Limb (tissue), 2 donors: ENCODE data around the gene SPATA13.

ENCODE experiments used
- DNase-seq, 2 donors: peaks; one replicate each; pipeline ENCODE4 v3.0.0-alpha.2; 2016; ENCODE audit errors: extremely low spot score in 2 of 2

Gene SPATA13

DNA sequence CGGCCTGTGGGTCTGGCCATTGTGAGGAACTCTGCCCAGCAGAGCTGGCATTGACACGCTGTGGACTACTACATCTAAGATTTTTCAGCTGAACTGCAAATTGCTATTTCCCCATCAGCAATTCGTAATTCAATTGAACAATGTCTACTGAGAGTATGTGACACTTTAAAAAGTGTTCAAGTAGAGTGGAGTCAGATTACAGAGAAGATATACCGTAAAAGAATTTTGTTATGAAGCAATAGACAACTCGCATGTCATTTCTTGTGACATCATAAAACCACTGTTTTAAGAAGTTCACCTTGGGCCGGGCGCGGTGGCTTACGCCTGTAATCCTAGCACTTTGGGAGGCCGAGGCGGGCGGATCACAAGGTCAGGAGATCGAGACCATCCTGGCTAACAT, 116.3 kb downstream of the SPATA13 start:
- no peak for DNase-seq

DNA sequence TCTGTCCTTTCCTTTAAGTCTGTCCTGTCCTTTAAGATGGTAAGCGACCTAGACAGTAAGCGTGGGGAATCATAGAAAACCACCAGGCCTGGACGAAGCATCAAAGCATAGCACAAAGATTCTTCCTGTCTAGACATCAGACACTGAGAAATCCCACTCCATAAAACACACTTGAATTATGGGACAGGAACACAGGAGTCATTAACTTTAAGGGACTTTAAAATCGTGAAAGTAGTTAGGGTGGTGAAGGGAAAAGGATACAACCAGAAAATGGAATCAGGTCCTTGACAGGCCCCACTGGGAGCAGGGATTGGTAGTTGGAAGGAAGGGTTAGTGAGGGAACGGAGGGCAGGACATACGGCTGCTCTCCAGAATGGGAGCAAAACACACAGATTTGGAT, 117.2 kb downstream of the SPATA13 start:
- DNase-seq = no peak

DNA sequence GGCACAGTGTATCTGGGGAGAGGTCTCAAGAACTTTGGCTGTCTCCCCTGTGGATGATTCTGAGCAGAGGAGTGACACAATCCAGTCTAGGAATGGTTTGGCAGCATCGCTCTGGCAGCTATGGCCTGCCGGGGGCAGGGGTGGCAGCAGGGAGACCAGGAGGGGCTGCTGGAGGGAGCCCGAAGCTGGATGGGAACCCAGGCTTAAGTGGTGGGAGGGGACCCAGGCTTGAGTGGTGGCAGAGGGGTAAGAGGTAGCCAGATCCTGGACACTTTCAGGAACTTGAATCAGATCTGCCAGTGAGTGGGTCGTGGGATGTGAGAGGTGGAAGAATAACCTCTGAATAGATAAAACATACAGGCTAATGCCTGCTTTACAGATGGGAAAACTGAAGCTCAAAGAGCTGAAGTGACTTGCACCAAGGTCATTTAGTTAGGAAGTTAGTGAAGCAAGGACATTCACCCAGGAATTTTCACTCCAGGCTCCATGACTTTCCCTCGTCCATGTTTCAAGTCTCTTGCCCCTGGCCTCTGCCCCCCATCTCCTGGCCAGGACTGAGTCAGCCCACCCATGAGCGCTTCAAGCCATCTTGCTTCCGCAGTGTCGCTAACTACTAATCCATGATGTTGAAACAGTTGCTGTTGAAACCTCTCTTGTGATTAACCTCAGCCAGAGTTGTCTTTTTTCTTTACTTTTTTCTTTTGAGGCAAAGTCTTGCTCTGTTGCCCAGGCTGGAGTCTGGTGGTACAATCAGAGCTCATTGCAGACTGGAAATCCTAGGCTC, 119.0 kb downstream of the SPATA13 start:
- no peak for DNase-seq

DNA sequence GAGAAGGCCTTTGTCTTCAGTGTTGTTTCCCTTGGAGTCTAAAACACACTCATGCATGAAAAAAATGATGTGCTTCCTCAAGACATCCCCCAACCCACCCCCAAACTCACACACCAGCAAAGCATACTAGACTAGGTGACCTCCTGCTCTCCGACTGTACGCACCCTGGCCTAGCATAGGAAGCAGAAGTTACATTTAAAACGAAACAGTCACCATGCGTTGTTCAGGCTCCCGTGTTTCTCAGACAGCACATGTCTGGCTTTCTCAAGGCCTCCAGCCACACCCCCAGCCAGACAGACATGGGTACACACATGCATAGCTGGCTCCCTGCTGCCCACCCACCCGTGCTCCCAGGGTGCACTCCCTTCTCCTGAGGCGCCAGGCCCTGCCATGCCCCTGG, 120.2 kb downstream of the SPATA13 start:
- no peak for DNase-seq

DNA sequence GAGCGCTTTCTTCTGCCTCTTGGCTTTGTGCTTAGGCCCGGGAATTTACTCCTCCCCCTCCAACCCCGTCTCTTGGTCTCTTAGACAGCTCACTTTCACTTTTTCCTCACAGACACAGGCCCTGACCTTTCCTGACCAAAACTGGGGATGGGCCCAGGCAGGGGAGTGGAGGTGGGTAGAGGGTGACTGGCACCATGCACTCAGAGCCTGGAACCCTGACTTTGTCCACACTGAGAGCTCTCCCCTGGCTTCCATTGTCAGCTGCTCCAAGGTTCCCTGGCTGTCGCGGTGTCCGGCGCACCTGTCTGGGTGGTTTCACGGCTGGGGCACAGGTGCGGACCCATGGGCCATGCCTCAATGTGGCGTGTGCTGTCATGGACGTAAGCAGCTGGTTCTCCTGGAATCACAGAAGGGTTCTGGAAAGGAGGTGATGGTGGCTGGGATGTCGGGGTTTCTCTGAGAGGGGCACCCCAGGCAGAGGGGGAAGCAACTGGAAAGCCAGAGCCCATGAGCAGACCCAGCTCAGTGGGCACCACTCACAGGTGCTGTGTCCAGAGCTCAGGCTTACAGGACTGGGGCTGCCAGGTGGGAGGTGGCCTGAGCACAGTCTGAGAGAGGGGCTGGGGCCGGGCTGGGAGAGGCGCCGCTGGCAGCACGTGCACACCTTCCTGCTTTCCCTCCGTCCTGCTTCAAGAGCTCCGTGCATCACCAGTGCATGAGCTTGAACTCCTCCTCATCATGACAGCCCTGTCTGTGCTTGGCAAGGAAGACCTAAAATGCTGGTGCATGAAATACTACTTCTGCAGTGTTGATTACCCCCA, 120.9 kb downstream of the SPATA13 start:
- no peak for DNase-seq

DNA sequence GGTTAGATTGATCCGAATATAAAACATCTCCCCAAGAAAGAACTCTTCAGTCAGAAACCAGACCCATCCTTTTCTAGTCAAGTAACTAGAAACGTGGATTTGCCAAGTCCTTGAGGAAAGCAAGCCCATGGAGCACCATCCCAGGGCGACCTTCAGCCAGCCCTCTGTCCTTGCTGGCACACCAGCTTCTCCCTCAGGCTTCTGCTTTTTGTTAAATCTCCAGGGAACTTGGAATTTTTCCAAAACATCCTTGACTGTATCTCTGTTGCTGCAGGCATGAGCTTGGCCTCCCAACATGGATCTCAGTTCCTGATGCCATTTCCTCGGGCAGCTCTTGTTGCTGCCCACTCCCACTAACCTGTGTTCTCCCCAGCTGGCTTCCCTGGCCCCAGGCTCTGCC, 121.7 kb downstream of the SPATA13 start:
- DNase-seq = no peak

DNA sequence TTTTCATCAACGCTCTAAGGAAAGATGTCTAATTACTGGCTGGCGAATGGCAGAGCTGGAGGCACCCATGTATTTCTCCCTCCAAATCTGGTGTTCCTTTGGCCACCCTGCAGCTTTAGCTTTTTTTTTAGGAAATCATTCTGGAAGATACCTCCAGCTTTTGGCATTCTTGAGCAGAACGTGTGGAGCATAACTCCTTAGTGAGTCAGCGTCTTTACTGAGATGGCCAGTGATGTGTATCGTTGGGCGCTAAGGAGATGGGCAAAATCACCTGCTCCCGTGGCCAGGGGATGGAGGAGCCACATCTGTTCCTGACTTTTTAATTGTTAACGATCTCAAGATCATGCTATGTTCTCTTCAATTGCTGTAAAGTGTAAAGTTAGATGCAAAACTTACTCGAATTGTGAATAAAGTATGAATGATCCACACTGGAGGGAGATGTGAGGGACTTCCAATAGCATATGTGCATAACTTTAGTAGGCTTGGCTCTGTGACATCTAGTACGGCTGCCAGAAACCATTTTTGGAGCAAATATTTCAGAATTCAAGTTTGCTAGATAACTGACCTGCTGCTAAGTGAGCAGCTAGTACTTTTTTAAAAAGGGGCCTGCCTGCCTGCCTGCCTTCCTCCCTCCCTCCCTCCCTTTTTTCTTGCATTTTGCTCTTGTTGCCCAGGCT, 124.5 kb downstream of the SPATA13 start:
- DNase-seq = no peak

DNA sequence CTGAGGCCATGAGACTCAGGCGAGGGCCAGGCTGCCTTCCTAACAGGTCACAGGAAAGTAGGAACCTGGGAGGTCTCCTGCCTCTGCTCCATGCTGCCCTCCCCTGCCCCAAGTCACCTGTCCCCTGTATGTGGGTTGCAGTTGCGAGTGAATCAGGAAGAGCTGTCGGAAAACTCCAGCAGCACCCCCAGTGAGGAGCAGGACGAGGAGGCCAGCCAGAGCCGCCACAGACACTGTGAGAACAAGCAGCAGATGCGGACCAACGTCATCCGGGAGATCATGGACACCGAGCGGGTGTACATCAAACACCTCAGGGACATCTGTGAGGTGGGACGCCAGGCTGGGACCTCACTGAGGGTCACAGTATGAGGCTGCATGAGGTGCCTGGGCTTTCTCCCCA, 126.1 kb downstream of the SPATA13 start:
- DNase-seq = no peak

DNA sequence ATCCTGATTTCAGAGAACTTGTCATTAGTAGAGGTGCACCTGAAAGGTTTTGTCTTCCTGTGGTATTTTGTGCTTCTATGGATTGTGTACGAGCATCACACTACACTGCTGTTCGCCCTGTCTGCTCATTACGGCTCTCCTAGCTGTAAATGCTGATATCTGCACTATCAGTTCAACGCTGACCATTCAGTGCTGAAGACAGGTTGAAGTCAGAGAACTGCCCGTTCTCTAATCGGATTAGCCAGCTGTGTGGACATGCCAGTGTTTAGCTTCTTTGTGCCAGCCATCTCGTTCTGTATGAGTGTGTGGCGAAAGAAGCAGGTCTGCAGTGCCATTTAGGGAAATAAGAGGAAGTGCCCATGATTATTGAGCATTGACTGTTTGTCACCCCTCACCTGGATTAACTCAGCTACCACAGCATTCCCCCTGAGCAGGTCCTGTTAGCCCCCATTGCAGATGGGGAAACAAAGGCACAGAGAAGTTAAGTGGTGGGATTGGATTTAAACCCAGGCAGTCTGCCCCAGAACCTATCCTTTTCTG, 127.3 kb downstream of the SPATA13 start:
- DNase-seq = no peak

DNA sequence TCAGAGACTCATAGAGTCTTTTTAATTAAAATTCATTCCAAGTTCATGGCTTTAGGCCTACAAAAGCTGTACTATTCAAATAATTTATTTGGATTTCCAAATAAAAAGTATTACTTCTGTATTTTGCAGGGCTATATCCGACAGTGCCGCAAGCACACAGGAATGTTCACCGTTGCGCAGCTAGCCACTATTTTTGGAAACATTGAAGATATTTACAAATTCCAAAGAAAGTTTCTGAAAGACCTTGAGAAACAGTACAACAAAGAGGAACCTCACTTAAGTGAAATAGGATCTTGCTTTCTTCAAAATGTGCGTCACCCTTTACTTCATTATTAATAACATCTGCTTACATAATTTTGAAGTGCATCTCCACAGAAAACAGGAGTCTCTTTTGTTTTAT, 128.3 kb downstream of the SPATA13 start:
- no peak for DNase-seq

DNA sequence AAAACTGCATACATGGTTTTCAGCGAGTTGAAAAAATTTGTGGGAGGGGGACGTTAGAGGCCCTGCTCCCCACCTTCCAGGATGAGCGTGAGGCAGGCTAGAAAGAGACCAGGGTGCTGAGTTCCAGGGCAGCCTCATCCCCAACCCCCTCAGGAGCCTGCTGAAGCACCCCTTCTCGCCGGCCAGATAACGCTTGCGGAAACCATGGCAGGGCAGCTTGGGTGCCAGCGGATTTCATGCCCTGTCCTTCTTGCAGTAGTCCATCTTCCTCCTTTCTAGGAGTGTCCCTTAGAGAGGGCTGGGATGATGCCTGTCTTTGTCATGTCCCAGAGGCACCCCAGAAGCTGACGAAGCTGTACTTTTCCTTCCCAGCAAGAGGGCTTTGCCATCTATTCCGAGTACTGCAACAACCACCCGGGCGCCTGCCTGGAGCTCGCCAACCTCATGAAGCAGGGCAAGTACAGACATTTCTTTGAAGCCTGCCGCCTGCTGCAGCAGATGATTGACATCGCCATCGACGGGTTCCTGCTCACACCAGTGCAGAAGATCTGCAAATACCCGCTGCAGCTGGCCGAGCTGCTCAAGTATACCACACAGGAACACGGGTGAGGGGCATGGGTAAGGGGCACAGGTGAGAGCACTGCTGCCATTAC, 129.9 kb downstream of the SPATA13 start:
- no peak for DNase-seq

DNA sequence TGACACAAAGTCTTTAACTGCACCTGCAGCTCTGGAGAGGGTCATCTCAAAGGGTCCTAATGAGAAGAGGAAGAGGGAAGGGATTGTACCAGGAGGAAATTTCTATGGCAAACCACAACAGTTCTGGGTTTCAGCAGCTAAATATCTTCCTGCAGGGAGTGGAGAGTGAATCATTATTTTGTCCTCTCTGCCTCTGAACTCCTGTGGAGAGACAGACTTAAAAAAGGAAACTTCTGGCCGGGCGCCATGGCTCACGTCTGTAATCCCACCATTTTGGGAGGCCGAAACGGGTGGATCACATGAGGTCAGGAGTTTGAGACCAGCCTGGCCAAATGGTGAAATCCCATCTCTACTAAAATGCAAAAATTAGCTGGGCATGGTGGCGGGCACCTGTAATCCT, 132.0 kb downstream of the SPATA13 start:
- no peak for DNase-seq

DNA sequence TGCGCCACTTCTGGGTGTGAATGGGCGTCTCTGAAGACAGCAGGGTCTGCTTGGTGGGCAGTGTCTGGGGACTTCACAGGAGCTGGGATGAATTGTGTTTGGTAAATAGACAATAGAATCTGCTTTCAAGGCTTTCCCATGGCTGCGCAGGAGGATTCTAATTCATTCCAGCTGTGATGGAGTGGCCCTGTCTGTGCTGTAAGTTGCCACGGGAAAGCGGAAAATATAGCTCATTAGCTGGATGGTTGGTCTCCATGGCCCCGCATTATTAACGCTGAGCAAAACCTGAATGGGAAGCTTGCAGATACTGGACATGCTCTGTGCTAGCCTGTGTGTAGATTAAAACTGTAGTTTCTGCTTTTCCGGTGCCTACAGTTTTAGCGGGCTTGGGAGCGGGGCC, 133.2 kb downstream of the SPATA13 start:
- DNase-seq = no peak

DNA sequence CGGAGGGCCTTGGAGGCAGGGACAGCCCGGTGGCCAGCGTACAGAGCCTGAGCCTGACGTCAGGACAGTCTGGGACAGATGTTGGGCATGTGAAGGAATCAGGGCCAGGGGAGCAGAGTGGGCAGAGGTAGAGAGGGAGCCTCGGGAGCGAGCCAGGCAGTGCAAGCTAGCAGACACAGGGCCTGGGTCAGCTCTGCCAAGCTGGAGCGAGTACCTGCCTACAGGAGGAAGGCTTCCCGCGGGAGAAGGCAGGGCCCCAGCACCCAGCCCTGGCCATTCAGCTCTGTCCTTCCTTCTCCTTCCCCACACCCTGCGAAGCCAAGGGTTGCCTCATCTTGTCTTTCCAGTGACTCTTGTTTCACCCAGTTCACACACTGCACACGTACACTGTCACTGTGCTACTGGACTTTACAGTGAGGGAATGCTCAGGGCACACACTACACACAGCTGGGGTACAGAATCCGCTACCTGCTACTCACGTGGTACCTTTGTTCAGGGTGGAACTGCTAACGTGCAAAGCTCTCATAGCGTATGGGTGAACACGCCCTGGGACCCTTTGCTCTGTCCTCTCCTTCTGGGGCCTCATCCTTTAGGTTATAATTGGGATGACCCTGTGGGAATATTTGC, 139.1 kb downstream of the SPATA13 start:
- DNase-seq = no peak

DNA sequence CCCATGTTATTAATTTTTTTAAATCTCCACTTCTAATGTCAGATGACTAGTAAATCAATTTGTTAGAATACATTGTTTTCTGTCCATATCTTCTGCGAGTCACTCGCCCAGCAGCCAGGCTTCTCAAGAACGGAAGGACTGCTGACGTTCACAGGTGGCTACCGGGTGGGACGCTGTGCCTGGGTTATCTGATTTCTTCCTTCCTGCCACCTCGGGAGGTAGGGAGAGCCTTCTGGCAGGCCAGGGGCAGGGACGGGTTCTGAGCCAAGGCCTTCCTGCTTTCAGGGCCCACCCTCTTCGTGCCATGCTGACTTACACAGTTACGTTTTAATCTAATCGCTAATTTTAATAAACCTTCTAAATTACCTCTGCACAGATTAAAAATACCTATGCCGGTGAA, 140.9 kb downstream of the SPATA13 start:
- no peak for DNase-seq

DNA sequence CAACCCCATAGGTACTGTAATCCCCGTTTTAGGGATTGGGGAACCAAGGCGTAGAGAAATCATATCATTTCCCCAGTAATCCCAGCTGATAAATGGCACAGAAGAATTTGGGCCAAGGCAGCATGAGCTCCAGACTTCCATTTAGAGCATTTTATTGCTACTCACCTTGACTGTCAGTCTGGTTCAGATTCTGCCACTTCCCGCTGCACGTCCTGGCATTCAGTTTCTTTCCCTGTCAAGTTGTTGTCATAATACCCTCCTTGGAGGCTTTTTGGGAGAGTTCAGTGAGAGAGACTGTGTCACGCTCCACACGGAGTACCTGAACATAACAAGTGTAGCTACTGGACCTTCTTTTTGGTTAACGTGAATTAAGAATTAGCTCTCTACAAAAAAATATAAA, 141.4 kb downstream of the SPATA13 start:
- no peak for DNase-seq

DNA sequence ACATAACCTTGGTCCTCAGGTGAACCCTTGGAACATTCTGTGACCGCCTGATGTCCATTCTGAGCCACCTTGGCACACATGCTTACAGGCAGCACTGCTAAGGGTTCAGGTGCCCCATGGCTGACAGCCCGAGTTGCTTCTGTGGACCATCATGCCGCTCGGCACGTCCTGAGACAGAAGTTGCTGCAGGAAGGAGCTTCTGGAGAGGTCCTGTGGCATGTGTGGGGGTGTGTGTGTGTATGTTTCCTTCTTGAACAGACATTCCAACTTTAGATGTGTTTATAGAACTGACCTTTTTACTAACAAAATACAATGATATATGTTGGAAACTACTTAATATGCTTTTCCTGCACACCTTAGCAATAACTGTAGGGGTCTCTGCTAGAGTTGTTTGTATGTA, 144.1 kb downstream of the SPATA13 start:
- DNase-seq = no peak

DNA sequence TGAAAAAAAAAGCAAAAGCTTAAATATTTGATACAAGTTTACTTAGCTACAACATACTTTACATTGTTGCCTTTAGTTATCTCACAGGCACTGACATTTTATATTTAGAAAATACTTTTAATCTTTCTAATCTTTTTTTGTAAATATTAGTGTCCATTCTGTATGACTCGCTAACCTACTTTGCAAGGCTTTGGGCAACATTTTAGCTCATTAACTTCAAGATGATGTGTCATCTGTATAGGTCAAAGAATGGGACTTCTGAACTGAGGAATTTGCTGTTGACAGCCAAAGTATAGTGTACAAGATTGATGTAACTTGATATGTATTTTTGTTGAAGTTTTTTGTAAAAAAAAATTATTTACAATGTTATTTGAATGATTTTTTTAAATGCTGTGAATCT, 146.1 kb downstream of the SPATA13 start:
- DNase-seq = no peak

DNA sequence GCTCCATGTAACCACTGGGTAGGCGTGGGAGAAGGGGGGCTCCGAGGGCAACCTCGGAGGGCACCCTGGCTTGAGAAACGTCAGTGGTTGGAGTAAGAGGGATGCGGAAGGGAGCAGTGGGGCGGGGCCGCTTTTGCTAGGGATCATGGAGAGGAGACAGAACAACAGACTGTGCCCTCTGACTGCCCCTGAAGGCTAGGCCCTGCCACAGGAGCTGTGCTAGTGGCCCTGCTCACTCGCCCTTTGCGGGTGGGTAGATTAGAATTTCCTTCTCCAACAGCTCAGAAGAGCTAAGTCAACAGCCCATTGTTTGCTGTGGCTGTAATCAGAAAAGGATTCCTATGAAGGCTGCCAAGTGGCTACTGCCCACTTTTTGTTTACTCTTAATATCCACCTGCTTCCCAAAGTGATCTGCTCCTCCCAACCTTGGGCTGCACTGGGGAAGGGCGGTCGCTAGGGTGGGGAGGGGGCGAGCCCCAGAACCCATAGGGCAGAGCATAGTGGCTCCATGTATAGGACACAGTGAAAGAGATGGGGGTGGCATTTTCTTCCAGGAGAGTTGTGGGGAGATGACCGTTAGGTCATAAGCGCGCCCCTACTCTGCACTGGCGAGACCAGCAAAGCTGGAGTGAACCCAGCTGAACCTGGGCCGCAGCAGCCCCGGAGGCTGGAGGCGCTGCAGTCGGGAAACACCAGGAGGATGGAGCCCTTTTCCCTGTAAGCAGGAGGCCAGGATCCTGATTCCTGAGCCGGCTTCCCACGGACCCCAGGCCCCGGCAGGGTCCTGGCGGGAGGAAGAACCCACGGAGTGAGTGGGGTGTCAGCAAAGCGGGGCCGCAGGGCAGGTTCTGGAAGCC, 146.9 kb downstream of the SPATA13 start:
- DNase-seq = no peak

DNA sequence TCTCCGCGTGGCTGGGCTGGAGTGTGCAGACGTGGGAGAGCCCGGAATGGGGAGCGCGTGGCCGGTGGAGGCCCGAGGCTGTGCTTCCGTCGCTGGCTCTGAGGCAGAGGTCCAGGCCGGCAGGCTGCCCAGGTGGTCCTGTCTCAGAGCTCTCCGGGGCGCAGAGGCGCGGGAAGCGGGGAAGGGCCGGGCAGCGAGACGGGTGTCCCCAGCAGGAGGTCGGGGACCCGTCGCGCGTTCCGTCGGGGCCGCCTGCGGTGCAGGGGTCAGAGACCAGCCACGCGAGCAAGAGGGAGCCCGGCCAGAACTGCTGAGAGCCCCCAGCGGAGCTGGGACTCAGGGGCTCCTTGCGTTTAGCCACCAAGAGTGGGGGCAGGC, 147.5 kb downstream of the SPATA13 start:
- no peak for DNase-seq
